ENCODE results near the gene SETD9.

The SETD9 gene

GRCh38 chr5:56900395-56900794 is 9.0 kb upstream of the SETD9 start:
- no peak overlapping the region for H3K27ac ChIP-seq (ENCODE audit: low read depth, low read length)
- no peak overlapping the region for H3K9ac ChIP-seq (ENCODE audit: low read depth in 1 of 2, low read length in 2 of 2)
- no peaks in the 10 kb centered on the region for H3K9me3 ChIP-seq (ENCODE audit: control insufficient read depth in 1 of 2, low read length in 2 of 2)
- no peaks in the 10 kb centered on the region for H3K4me1 ChIP-seq (ENCODE audit: control insufficient read depth in 1 of 2, insufficient read depth in 2 of 2, low read length in 2 of 2)
- peaks cover 2 to 5% of the 10 kb centered on the region in 2 donors for H3K36me3 ChIP-seq (ENCODE audit: control insufficient read depth in 1 of 2, insufficient read depth in 2 of 2, low read length in 2 of 2)
- no peaks in the 10 kb centered on the region for H3K27me3 ChIP-seq (ENCODE audit: control insufficient read depth in 1 of 2, insufficient read depth in 2 of 2, low read length in 2 of 2)
- H3K4me3 ChIP-seq (ENCODE audit: low read depth in 1 of 2, low read length in 2 of 2), result no peak overlapping the region

DNA sequence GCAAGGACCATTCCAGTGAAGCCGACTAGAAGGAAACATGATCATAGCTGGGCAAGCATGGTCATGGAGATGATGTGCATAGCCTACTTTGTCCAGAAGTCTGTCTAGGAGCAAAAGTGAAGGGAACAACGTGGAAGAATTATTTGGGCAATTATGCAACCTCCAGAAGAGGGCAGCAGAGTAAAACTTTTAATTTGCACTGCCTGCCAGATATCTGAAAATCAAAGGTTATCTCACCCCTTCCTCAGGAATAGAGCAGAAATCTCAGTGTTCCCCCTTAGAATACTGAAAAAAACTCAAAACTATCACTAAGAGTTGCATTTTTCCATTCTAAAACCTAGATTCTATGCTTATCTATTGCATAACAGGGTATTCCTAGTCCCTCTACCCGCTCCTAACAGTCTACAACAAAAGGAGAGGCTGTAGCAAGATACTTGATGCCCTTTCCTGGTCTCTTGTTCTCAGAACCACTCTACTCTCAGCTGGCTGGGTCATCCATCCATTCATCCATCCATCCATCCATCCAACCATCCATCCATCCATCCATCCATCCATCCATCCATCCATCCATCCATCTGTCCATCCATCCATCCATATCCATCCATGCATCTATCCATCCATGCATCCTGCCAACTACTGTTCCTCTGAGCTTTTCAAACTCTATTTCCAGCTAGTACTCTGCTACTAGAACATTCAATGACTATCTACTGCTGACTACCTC is 8.4 kb upstream of the SETD9 start:
- H3K9me3 ChIP-seq (ENCODE audit: control insufficient read depth in 1 of 2, low read length in 2 of 2), result no peaks in the 10 kb centered on the region
- no peaks in the 10 kb centered on the region for H3K4me1 ChIP-seq (ENCODE audit: control insufficient read depth in 1 of 2, insufficient read depth in 2 of 2, low read length in 2 of 2)
- no peak overlapping the region for H3K4me3 ChIP-seq (ENCODE audit: low read depth in 1 of 2, low read length in 2 of 2)
- H3K9ac ChIP-seq (ENCODE audit: low read depth in 1 of 2, low read length in 2 of 2), result no peak overlapping the region
- peaks cover 2 to 5% of the 10 kb centered on the region in 2 donors for H3K36me3 ChIP-seq (ENCODE audit: control insufficient read depth in 1 of 2, insufficient read depth in 2 of 2, low read length in 2 of 2)
- no peaks in the 10 kb centered on the region for H3K27me3 ChIP-seq (ENCODE audit: control insufficient read depth in 1 of 2, insufficient read depth in 2 of 2, low read length in 2 of 2)
- H3K27ac ChIP-seq (ENCODE audit: low read depth, low read length), result no peak overlapping the region

GRCh38 chr5:56908942-56909293 is 478 bp upstream of the SETD9 start:
- H3K27me3 ChIP-seq (ENCODE audit: control insufficient read depth in 1 of 2, insufficient read depth in 2 of 2, low read length in 2 of 2), result no peaks in the 10 kb centered on the region
- H3K36me3 ChIP-seq (ENCODE audit: control insufficient read depth in 1 of 2, insufficient read depth in 2 of 2, low read length in 2 of 2), result peaks cover 0 to 2% of the 10 kb centered on the region in 2 donors
- peaks cover 7 to 14% of the 10 kb centered on the region in 2 donors for H3K4me1 ChIP-seq (ENCODE audit: control insufficient read depth in 1 of 2, insufficient read depth in 2 of 2, low read length in 2 of 2)
- H3K27ac ChIP-seq (ENCODE audit: low read depth, low read length), result peak overlapping the region; percentile 98
- no peaks in the 10 kb centered on the region for H3K9me3 ChIP-seq (ENCODE audit: control insufficient read depth in 1 of 2, low read length in 2 of 2)
- H3K9ac ChIP-seq (ENCODE audit: low read depth in 1 of 2, low read length in 2 of 2), result peak overlapping the region; percentile 76 to 89
- H3K4me3 ChIP-seq (ENCODE audit: low read depth in 1 of 2, low read length in 2 of 2), result peak overlapping the region; percentile 81 to 82

GRCh38 chr5:56910210-56910965 is 992 bp downstream of the SETD9 start:
- H3K4me1 ChIP-seq (ENCODE audit: control insufficient read depth in 1 of 2, insufficient read depth in 2 of 2, low read length in 2 of 2), result peaks cover 7 to 14% of the 10 kb centered on the region in 2 donors
- no peaks in the 10 kb centered on the region for H3K27me3 ChIP-seq (ENCODE audit: control insufficient read depth in 1 of 2, insufficient read depth in 2 of 2, low read length in 2 of 2)
- peaks cover 0 to 4% of the 10 kb centered on the region in 2 donors for H3K36me3 ChIP-seq (ENCODE audit: control insufficient read depth in 1 of 2, insufficient read depth in 2 of 2, low read length in 2 of 2)
- H3K4me3 ChIP-seq (ENCODE audit: low read depth in 1 of 2, low read length in 2 of 2), result peak overlapping the region; percentile 90 to 95
- H3K9me3 ChIP-seq (ENCODE audit: control insufficient read depth in 1 of 2, low read length in 2 of 2), result no peaks in the 10 kb centered on the region
- H3K9ac ChIP-seq (ENCODE audit: low read depth in 1 of 2, low read length in 2 of 2), result peak overlapping the region; percentile 87 to 94
- peak overlapping the region; percentile 86 for H3K27ac ChIP-seq (ENCODE audit: low read depth, low read length)

- no peak overlapping the region for H3K4me3 ChIP-seq (ENCODE audit: low read depth in 1 of 2, low read length in 2 of 2)
- no peaks in the 10 kb centered on the region for H3K9me3 ChIP-seq (ENCODE audit: control insufficient read depth in 1 of 2, low read length in 2 of 2)
- no peak overlapping the region for H3K27ac ChIP-seq (ENCODE audit: low read depth, low read length)
- H3K36me3 ChIP-seq (ENCODE audit: control insufficient read depth in 1 of 2, insufficient read depth in 2 of 2, low read length in 2 of 2), result peaks cover 0 to 10% of the 10 kb centered on the region in 2 donors
- H3K4me1 ChIP-seq (ENCODE audit: control insufficient read depth in 1 of 2, insufficient read depth in 2 of 2, low read length in 2 of 2), result peaks cover 12 to 25% of the 10 kb centered on the region in 2 donors
- no peaks in the 10 kb centered on the region for H3K27me3 ChIP-seq (ENCODE audit: control insufficient read depth in 1 of 2, insufficient read depth in 2 of 2, low read length in 2 of 2)
- H3K9ac ChIP-seq (ENCODE audit: low read depth in 1 of 2, low read length in 2 of 2), result no peak overlapping the region
Observed at GRCh38 chr5:56913766-56914165, 4.4 kb downstream of the SETD9 start.

GRCh38 chr5:56914678-56915077 is 5.3 kb downstream of the SETD9 start:
- no peak overlapping the region for H3K4me3 ChIP-seq (ENCODE audit: low read depth in 1 of 2, low read length in 2 of 2)
- peaks cover 0 to 10% of the 10 kb centered on the region in 2 donors for H3K36me3 ChIP-seq (ENCODE audit: control insufficient read depth in 1 of 2, insufficient read depth in 2 of 2, low read length in 2 of 2)
- peaks cover 12 to 23% of the 10 kb centered on the region in 2 donors for H3K4me1 ChIP-seq (ENCODE audit: control insufficient read depth in 1 of 2, insufficient read depth in 2 of 2, low read length in 2 of 2)
- H3K9me3 ChIP-seq (ENCODE audit: control insufficient read depth in 1 of 2, low read length in 2 of 2), result no peaks in the 10 kb centered on the region
- H3K27ac ChIP-seq (ENCODE audit: low read depth, low read length), result no peak overlapping the region
- H3K9ac ChIP-seq (ENCODE audit: low read depth in 1 of 2, low read length in 2 of 2), result no peak overlapping the region
- H3K27me3 ChIP-seq (ENCODE audit: control insufficient read depth in 1 of 2, insufficient read depth in 2 of 2, low read length in 2 of 2), result no peaks in the 10 kb centered on the region

DNA sequence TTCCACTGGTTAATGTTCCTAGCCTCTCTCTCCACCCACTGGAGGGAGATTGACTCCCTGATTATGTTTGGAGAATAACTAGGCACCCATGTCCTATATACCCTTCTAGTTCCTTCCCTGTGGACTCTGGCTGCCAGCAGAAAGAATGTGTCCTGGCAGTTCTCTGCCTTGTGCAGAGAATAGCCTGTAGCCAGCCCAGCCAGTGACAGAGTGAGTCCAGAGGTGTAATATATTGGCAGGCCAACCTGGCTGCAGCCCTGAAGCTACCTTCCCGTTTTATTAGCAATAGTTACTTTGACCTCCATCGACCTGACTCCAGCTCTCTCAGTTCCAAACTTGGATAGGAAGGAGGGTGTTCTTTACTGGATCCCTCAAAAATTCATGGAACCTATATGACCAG is 8.1 kb downstream of the SETD9 start:
- Histone ChIP-seq H3K27me3 (ENCODE audit: control insufficient read depth in 1 of 2, insufficient read depth in 2 of 2, low read length in 2 of 2) (no peaks in the 10 kb centered on the region), H3K4me3 (ENCODE audit: low read depth in 1 of 2, low read length in 2 of 2) (no peak overlapping the region), H3K27ac (ENCODE audit: low read depth, low read length) (no peak overlapping the region), H3K4me1 (ENCODE audit: control insufficient read depth in 1 of 2, insufficient read depth in 2 of 2, low read length in 2 of 2) (peaks cover 5 to 14% of the 10 kb centered on the region in 2 donors), H3K9me3 (ENCODE audit: control insufficient read depth in 1 of 2, low read length in 2 of 2) (no peaks in the 10 kb centered on the region), H3K36me3 (ENCODE audit: control insufficient read depth in 1 of 2, insufficient read depth in 2 of 2, low read length in 2 of 2) (peaks cover 1 to 27% of the 10 kb centered on the region in 2 donors), H3K9ac (ENCODE audit: low read depth in 1 of 2, low read length in 2 of 2) (no peak overlapping the region)

GRCh38 chr5:56918054-56918453 is 8.7 kb downstream of the SETD9 start:
- Histone ChIP-seq H3K36me3 (ENCODE audit: control insufficient read depth in 1 of 2, insufficient read depth in 2 of 2, low read length in 2 of 2) (peaks cover 6 to 32% of the 10 kb centered on the region in 2 donors), H3K27ac (ENCODE audit: low read depth, low read length) (no peak overlapping the region), H3K4me1 (ENCODE audit: control insufficient read depth in 1 of 2, insufficient read depth in 2 of 2, low read length in 2 of 2) (peaks cover 5 to 14% of the 10 kb centered on the region in 2 donors), H3K4me3 (ENCODE audit: low read depth in 1 of 2, low read length in 2 of 2) (no peak overlapping the region), H3K9ac (ENCODE audit: low read depth in 1 of 2, low read length in 2 of 2) (no peak overlapping the region), H3K9me3 (ENCODE audit: control insufficient read depth in 1 of 2, low read length in 2 of 2) (no peaks in the 10 kb centered on the region), H3K27me3 (ENCODE audit: control insufficient read depth in 1 of 2, insufficient read depth in 2 of 2, low read length in 2 of 2) (no peaks in the 10 kb centered on the region)

DNA sequence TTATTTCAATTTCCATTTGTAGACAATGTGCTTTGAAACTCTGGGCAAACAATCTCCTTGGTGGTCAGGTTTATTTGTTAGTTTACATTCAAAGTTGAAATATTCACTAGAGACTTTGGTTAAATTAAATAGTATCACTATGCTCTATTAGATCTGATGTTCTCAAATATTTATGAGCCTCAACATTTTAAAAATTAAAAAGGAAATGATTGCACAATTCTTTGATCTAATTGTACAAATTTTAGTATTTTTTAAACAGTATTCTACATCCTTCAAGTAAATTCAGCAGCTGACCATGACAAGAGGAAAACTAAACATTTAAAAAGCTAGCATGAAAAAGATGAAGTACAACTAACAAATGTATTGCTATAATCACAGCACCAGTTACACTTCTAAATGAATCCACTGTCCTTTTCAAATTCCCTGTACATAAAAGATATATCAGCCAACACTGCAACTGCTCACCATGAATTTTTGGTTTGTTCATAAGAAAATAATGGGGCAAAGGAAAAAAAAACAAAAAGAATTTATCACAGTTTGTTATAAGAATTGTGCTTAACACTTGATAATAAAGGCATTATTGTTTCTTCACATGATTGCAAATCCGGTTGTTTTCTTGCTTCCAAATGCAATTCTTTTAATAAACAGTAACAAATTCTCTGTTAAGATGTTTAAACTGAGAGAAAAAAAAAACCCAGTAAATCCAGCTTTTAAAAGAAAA is 10.7 kb downstream of the SETD9 start:
- no peak overlapping the region for H3K4me3 ChIP-seq (ENCODE audit: low read depth in 1 of 2, low read length in 2 of 2)
- no peaks in the 10 kb centered on the region for H3K27me3 ChIP-seq (ENCODE audit: control insufficient read depth in 1 of 2, insufficient read depth in 2 of 2, low read length in 2 of 2)
- H3K36me3 ChIP-seq (ENCODE audit: control insufficient read depth in 1 of 2, insufficient read depth in 2 of 2, low read length in 2 of 2), result peaks cover 22 to 42% of the 10 kb centered on the region in 2 donors
- H3K27ac ChIP-seq (ENCODE audit: low read depth, low read length), result no peak overlapping the region
- peaks cover 5 to 14% of the 10 kb centered on the region in 2 donors for H3K4me1 ChIP-seq (ENCODE audit: control insufficient read depth in 1 of 2, insufficient read depth in 2 of 2, low read length in 2 of 2)
- no peak overlapping the region for H3K9ac ChIP-seq (ENCODE audit: low read depth in 1 of 2, low read length in 2 of 2)
- no peaks in the 10 kb centered on the region for H3K9me3 ChIP-seq (ENCODE audit: control insufficient read depth in 1 of 2, low read length in 2 of 2)

DNA sequence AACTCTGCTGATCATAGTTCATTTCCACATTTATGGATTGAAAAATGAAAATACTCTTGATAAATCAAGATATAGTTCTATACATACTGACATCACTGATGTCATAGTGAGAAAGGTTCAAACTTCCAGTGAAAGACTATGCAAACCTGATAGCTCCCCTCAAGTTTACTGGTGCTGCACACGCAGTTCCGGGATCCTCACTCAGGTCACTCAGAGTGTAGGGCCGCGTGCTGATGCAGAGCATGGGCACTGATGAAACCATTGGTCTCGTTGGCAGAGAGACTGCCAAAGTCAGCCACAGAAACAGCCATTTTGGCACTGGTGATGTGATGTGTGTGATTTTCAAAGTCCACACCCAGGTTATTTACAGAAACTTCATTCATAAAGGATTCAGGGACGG is 13.5 kb downstream of the SETD9 start:
- H3K9me3 ChIP-seq (ENCODE audit: control insufficient read depth in 1 of 2, low read length in 2 of 2), result no peaks in the 10 kb centered on the region
- H3K27me3 ChIP-seq (ENCODE audit: control insufficient read depth in 1 of 2, insufficient read depth in 2 of 2, low read length in 2 of 2), result no peaks in the 10 kb centered on the region
- no peak overlapping the region for H3K9ac ChIP-seq (ENCODE audit: low read depth in 1 of 2, low read length in 2 of 2)
- no peak overlapping the region for H3K27ac ChIP-seq (ENCODE audit: low read depth, low read length)
- H3K4me3 ChIP-seq (ENCODE audit: low read depth in 1 of 2, low read length in 2 of 2), result no peak overlapping the region
- H3K36me3 ChIP-seq (ENCODE audit: control insufficient read depth in 1 of 2, insufficient read depth in 2 of 2, low read length in 2 of 2), result peaks cover 32 to 64% of the 10 kb centered on the region in 2 donors
- peaks cover 1 to 6% of the 10 kb centered on the region in 2 donors for H3K4me1 ChIP-seq (ENCODE audit: control insufficient read depth in 1 of 2, insufficient read depth in 2 of 2, low read length in 2 of 2)

Data from duodenal mucosa (tissue), 2 donors.